ENCODE data around the gene SLC26A1.

The SLC26A1 gene, protein sequence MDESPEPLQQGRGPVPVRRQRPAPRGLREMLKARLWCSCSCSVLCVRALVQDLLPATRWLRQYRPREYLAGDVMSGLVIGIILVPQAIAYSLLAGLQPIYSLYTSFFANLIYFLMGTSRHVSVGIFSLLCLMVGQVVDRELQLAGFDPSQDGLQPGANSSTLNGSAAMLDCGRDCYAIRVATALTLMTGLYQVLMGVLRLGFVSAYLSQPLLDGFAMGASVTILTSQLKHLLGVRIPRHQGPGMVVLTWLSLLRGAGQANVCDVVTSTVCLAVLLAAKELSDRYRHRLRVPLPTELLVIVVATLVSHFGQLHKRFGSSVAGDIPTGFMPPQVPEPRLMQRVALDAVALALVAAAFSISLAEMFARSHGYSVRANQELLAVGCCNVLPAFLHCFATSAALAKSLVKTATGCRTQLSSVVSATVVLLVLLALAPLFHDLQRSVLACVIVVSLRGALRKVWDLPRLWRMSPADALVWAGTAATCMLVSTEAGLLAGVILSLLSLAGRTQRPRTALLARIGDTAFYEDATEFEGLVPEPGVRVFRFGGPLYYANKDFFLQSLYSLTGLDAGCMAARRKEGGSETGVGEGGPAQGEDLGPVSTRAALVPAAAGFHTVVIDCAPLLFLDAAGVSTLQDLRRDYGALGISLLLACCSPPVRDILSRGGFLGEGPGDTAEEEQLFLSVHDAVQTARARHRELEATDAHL

DNA sequence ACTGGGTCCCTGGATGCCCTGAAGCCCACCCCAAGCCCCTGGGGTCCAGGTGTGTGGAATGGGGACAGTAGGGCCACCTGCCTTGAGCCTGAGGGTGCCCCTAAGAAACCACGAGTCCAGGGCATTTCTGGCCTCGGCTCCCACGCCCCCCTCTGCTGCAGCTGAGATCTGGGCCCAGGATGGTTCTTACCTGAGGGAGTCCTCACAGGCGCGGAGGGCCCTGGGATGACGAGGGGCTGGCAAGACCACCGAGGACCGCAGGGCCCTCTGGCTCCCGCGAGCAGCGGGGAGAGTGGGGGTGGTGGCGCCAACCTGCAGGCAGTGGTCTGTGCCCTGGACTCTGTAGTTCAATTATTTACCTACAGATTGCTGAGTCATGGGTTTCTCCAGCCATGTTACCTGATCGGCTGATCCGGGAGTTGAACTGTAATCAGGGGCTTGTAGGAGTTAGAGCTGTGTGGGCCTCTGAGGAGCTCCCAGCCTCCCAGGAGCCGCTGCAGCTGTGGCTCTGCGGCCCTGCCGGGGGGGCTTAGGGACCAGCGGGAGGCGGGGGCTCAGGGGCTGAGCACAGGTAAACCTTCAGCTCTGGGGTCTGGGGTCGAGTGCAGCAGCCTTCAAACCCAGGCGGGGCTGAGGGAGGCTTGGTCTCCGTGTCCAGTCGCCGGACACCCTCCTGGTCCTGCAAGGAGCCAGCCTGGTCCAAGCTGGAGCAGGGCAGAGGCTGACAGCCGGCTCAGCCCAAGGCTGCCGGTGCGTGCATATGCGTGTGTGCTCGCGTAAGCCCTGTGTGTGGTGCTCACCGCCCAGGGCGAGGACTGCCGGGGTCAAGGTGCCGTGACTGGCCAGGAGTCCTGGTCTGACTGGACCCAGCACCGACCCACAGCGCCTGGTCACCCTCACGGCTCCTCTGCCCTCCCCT lies at the start of gene SLC26A1:
Gene SLC26A1 (minus strand): TSS at position 294 of the 919 bp plus-strand sequence. CDS start 1,701 bp downstream, outside the sequence.
- no peak for DNase-seq (ENCODE audit: low read depth in 3 of 3)

DNA sequence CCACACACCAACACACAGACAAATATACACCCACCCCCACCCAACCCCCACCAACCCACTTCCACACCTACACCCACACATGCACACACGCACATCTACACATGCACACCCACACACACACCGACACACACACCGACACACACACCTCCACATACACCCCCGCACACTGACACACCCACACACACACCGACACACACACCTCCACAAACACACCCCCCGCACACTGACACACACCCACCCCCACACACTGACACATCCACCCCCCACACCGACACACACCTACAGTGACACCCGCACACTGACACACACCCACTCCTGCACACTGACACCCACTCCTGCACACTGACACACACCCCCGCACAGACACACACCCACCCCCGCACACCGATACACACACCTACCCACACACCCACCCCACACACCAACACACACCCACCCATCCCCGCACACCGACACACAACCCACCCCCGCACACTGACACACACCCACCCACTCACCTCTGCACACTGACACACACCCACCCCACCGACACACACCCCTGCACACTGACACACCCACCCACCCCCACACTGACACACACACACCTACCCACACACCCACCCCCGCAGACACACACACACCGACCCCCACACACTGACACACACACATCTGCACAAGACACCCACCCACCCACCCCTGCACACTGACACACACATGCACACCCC lies 49.3 kb upstream of the SLC26A1 start:
- no peak for DNase-seq (ENCODE audit: low read depth in 3 of 3)

DNA sequence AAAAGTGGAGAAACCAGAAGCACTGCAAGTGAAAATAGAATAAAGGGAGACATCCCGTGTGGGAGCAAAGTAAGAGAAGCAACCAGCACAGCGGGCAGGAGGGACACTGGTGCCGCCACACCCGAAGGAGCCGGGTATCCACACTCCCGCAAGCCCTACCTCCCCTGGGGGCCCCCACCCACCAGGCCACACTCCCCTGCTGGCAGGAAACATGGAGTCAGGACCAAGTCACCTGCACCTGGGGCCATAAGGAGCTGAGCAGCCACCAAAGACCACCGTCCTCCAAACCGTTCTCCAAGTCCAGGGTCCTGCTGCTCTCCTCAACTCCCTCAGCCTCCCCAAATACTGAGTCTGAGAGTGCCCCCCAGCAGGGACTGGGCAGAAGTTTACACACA lies 48.7 kb upstream of the SLC26A1 start:
- no peak for DNase-seq (ENCODE audit: low read depth in 3 of 3)

DNA sequence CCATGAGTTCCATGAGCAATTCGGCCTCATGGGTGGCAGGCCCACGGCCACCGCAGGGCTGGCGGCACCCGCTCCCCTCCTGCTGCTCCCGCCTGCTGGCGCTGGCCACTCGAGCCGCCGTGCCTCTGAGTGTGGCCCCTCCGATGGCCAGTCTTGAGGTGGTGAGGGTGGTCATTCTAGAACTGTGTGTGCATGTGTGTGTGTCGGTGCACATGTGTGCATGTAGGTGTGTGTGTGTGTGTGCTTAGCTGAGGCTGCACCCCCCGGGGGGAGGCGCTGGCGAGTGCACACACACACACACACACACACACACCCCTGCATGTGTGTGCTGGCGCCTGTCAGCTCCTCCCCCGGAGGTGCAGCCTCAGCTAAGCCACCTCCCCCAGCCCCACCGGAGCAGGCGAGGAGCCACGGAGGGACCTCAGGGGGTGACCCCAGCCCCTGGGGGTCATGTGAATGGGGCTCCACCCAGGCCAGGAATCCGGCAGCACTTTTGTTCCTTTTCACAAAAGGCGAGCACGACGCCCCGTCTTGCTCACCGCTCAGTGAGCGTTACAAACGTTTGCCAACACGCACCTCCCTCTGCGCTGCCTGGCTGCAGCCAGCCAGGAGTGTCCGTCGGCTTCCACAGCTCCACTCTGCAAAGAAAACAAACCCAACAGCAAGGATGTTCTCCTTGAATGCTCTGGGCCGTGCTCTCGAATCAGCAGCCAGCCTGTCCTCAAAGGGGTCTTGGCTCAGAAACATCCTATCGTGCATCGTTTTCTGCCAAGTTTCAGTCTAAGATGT lies 48.1 kb upstream of the SLC26A1 start:
- no peak for DNase-seq (ENCODE audit: low read depth in 3 of 3)

DNA sequence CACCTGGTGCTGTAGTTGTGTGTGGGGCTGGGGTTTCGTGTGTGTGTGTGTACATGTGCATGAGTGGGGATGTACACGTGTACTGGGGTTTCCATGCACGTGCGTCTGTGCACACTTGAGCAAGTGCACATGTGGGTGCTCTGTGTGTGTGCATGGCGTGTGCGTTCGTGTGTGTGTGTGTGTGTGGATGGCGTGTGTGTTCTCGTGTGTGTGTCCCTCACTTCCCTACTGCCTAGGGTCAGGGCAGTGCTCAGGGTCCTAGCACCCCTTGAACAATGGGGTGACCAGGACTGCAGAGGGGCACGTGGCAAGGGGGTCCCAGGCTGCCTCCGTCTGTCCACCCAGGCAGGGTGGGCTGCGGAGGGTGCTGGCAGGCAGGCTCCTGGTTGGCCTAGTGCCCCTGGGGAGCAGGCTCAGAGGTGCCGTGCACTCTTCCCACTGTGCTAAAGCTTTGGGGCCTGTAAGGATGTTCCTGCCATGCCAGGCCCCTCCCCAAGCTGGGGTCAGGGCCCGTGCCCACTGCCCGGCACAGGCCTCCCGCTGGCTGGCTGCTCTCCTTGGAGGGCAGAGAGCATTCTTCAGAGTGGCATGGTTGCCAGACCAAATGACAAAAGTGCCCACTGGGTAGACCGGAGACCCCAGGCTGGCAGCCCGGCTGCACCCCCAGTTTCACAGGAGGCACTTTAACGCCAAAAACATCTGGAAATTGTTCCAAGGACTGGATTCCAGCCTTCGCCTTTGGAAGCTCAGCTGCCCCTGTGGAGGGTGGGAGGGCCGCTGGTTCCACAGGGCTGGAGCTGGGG lies 47.3 kb upstream of the SLC26A1 start:
- no peak for DNase-seq (ENCODE audit: low read depth in 3 of 3)

DNA sequence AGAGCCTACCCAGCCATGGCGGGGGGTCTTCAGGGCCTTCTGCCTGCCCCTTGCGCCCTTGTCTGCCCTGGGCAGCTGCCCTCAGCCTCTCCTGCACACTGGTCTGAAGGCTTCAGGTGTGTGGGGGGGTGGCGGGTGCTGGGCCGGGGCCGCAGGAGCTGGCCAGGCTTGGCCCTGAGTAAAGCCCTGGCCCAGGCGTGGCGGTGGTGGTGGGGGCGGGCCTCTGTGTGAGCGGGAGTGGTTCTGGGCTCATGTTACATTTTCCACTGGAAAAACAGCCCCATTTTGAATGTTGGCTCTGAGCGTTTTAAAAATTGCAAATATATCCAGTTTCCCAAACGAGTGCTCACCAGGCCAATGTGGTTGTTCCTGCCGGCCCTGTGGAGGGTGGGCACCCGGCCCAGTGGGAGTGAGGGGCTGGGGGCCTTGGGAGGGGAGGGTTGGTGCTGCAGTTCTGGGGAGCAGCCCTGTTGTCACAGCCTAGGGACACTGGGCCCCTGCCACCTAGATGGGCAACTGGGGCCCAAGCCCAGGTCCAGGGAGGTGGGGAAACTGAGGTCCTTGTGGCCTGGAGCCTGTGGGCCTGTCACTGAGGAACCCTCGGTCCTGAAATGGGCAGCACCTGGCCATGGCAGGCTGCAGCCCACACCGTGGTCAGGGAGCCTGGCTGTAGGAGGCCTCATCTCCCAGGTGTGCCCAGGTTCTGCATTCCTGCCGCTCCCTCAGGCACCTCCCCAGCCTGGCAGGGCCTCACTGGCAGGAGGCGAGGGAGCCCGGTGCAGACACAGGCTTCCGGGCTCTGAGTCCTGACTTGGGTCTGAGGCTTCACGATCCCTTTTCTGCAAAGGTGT lies 46.5 kb upstream of the SLC26A1 start:
- no peak for DNase-seq (ENCODE audit: low read depth in 3 of 3)

DNA sequence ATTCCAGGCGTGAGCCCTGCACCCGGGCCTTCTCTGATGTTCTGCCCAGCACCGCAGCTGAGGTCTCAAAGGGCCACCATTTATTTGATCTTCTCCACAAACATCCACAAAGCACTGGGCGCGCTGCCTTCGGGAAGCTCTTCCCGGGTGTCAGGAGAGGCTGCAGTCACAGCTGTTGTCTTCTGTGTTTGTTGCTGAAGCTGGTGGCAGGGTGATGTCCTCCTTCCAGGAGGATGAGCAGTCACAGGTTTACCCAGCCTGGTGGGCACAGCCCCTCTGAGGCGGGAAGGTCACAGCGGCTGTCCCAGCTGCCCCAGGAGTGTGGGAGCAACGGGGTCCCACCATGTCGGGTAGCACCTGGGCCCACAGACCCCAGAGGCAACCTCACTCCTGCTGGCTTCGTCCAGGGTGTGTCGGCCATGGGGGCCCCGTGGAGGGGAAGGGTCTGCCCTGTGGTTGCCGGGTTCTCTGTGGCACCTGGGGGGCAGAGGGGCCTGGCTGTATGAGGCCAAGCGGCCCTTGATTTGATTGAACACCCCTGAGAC lies 45.8 kb upstream of the SLC26A1 start:
- DNase-seq (ENCODE audit: low read depth in 3 of 3) = no peak

DNA sequence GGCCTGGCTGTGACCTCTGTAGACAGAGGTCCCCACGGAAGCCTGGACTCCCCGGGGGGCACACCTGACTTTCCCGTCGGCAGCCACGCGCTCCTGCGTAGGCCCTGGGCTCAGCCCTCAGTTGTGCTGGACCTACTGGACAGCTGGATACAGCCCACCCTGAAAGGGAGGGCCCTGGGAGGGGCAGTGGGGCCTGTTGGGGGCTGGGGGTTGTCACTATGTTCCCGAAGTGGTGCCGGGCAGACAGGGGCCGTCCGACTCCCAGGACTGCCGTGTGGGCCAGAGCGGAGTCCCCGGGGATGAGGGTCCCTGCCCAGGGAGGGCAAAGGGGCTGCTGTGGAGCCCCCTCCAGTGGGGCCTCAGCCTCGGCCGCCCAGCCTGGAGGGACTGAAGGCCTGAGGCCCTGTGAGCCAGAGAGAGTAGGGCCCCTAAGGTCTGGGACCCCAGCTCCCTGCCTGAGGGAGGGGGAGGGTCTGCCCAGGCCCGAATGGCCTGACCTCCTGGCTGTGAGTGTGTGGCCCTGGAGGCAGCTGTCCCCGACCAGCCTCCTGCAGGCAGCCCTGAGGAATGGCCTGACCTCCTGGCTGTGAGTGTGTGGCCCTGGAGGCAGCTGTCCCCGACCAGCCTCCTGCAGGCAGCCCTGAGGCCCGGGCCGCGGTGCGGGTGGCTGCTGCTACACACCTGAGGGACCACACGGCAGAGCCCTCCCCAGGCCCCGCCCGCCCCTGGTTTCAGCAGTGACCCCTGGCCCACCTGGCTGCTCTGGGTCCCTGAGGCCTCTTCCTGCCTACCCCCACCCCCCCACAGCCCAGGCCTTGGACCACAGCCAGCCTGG lies 44.0 kb upstream of the SLC26A1 start:
- no peak for DNase-seq (ENCODE audit: low read depth in 3 of 3)

DNA sequence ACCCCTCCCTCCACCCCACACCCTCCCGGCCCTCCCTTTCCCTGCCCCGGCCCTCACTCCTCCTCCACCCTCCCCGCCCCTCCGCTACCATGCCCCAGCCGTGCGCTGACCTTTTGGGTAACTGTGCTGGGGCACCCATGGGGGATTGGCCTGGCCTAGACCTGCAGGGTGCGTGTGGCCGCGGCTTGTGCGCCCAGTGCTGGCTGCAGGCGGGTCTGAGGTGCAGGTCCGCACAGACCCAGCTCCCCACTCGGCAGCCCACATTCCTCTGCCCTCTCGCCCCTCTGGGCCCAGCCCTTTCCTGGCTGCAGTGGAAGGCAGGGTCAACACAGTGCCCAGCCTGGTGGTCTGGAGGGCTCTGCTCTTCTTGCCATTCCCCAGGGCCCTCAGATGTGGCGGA lies 42.9 kb upstream of the SLC26A1 start:
- DNase-seq (ENCODE audit: low read depth in 3 of 3) = no peak

DNA sequence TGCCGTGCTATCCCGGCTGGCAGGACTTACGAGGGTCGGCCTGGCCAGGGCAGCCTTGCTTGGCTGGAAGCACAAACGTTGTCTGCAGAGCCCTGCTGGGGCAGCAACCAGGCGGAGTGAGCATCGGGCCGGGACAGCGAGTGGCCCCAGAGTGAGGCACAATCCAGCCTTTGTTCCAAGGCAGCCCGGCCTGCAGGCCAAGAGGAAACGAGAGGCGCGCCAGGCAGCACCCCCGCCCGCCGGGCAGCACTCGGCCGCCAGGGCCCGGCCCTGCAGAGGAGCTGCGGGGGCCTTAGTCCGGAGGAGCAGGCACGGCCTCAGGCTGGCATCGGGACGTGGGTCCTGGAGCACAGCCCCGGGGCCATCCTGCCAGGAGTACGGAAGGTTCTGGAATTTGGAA lies 42.3 kb upstream of the SLC26A1 start:
- no peak for DNase-seq (ENCODE audit: low read depth in 3 of 3)

DNA sequence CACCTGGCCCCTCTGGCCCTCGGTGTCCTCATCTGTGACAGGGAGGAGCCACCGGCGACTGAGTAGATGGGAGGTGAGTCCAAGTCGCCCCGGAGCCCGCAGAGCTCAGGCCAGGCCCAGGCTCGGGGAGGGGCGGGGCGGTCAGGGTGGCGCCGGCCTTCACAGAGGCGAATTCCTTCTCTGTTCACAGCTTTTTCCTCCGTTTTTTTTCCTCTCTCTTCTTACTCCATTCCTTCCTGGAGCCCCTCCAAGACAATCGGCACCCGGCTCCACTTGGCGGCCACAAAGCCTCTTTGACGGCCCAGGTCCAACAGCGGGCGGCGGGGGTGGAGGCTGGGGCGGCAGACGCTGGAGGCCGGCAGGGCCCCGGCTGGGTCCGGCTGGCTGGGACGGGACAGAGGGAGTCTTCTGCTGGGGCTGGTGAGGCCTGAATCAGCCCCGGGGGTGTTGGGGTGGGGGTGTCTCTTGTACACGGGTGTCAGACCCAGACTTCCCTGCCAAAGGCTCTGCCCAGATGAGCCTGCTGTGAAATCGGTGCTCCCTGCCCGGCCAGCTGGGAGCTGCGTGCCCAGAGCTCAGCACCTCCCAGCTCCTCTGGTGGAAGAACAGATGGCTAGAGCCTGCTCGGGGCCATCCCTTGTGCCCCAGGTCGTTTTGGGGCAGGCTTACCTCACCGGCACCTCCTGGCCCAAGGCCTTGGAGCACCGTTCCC lies 40.8 kb upstream of the SLC26A1 start:
- DNase-seq (ENCODE audit: low read depth in 3 of 3) = no peak

DNA sequence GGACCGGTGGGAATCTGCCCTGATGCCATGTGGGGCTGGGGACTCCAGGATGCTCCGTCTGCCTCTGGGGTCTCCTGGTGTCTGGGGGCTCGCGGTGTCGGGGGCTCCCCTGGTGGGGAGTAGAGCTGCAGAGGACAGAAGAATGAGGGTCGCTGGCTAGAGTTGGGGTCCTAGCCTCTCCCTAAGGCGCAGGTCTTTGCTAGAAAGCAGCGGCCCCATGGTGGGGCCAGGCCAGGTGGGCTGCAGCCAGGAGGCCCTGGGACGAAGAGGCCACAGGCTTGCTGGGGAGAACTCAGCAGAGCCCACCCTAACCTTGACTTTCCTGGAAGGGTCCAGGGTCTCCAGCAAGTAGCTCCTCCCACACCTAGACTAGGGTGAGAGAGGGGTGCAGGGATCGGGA lies 39.7 kb upstream of the SLC26A1 start:
- no peak for DNase-seq (ENCODE audit: low read depth in 3 of 3)

DNA sequence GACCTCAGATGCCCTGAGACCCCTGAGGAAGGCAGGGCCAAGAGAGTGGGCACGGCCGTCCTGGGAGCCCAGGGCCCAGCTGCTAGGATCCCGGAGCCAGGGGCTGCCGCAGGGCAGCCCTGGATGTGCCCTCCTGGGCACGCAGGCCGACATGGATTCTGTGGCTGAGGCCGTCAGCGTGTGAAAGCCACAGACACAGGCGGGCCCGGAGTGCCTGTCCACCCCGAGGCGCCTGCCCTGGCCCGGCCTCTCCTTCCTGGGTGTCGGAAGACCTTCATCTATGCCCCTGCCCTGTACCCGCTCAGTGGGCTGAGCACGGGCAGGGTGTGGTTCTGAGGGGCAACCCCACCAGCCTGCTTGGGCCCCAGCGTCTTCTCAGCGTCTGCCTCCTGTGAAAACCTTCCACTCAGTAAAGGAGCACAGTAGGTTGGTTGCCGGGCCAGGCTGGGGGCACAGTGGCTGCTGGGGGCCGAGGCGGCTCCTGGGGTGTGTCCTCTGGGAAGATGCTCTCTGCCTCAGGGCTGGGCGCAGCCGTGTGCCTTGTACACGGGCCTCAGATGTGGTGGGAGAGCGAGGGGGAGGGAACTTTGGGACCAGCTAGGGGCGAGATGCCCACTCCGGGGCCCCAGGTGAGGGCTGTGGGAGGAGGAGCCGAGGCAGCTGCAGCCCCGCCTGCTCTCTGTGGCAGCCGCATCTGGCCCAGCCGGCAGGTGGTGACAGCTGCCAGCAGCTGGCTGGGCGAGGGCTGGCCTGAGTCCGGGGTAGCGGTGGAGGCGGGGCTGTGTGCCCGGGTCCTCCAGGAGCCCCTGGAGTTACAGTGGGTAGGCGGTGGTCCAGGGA lies 39.0 kb upstream of the SLC26A1 start:
- DNase-seq (ENCODE audit: low read depth in 3 of 3) = no peak

DNA sequence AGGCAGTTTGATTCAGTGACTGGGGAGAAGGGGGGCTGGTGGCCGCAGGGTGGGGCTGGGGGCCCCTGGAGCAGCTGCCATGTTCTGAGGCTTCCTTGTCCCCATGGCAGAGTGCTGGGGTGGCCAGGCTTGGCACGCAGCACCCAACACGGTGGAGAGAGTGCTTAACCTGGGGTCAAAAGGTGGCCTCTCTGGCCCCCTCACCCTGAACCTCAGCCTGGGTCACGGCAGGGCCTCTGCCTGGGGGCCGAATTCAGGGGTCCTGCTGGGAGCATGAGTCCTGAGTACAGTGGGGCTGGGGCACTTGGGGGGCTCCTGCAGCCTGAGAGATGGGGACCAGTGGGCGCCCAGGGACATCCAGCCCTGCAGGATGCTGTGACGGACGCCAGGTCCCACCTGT lies 38.1 kb upstream of the SLC26A1 start:
- no peak for DNase-seq (ENCODE audit: low read depth in 3 of 3)

DNA sequence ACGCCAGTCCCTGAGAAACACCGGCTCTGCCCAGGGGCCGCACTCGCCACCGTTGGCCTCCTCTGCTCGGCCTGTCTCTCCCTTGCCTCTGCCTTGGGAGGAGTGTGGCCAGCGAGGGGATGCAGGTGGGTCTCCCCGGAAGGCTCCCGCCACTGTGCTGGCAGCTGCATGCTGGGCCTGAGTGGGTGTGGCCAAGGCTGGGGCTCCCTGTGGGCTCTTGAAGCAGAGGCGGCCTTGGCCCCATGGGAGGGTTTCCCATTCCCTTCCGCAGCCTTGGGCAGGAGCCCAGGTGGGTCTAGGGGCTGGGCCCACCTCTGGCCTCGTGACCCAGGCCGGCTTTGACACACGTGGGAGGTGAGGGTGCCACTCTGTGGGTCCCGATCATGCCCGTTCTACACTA lies 37.4 kb upstream of the SLC26A1 start:
- DNase-seq (ENCODE audit: low read depth in 3 of 3) = no peak

DNA sequence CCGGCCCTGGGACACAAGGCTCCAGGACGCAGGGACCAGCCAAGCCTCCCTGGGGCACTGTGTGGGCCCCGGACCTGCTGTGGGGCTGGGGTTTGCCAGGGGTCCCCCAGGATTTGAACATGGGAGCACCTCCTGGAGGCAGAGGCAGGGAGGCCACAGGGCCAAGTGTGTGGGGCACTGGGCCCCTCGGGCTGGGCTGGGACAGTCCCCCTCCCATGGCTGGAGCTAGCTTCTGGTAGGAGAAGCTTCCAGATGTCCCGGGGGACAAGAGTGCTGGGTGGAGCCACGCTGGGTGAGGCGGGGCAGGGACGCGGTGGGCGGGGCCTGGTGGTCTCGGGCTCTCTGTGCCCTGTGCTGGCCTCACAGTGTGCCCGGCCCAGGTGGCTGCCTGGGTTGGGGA lies 36.8 kb upstream of the SLC26A1 start:
- DNase-seq (ENCODE audit: low read depth in 3 of 3) = no peak

Measured in stimulated activated CD4-positive, alpha-beta T cell treated with anti-CD3 and anti-CD28 coated beads, TNF-alpha, amount 100 ng/mL, for 48 hours (primary cell).